ENCODE measurements around the gene MTIF3. TPM values are rescaled to one million over a fixed set of nuclear protein-coding genes. Genes with fewer than 3 reads are reported as not detected.

Gene MTIF3
- polyA plus RNA-seq, 2 donors, result 54.9 to 62.1 TPM

- Histone ChIP-seq H3K27me3 (ENCODE audit: control insufficient read depth in 1 of 2, insufficient read depth in 2 of 2, low read length in 2 of 2) (peaks cover 0 to 3% of the 10 kb centered on the region in 2 donors), H3K4me1 (ENCODE audit: control insufficient read depth in 2 of 2, insufficient read depth in 2 of 2, low read length in 1 of 2) (peaks cover 0 to 17% of the 10 kb centered on the region in 2 donors), H3K9me3 (ENCODE audit: control insufficient read depth in 2 of 2, insufficient read depth in 1 of 2, low read depth in 1 of 2, low read length in 1 of 2) (no peaks in the 10 kb centered on the region), H3K27ac (ENCODE audit: low read depth in 2 of 2, low read length in 1 of 2) (no peak overlapping the region), H3K36me3 (ENCODE audit: control insufficient read depth in 2 of 2, insufficient read depth in 2 of 2, low read length in 1 of 2) (peaks cover 0 to 2% of the 10 kb centered on the region in 2 donors), H3K4me3 (ENCODE audit: low read depth in 1 of 2, low read length in 2 of 2) (no peak overlapping the region)
- 79 to 83% methylated on average over 7 of the region's 7 CpGs for whole genome bisulfite sequencing, 2 donors
Observed at GRCh38 chr13:27423333-27423732, 27.0 kb downstream of the MTIF3 start.

- peaks cover 0 to 3% of the 10 kb centered on the region in 2 donors for H3K27me3 ChIP-seq (ENCODE audit: control insufficient read depth in 1 of 2, insufficient read depth in 2 of 2, low read length in 2 of 2)
- H3K4me3 ChIP-seq (ENCODE audit: low read depth in 1 of 2, low read length in 2 of 2), result no peak overlapping the region
- WGBS, 2 donors, result 92% methylated on average over 8 of the region's 8 CpGs
- H3K9me3 ChIP-seq (ENCODE audit: control insufficient read depth in 2 of 2, insufficient read depth in 1 of 2, low read depth in 1 of 2, low read length in 1 of 2), result no peaks in the 10 kb centered on the region
- no peak overlapping the region for H3K27ac ChIP-seq (ENCODE audit: low read depth in 2 of 2, low read length in 1 of 2)
- H3K4me1 ChIP-seq (ENCODE audit: control insufficient read depth in 2 of 2, insufficient read depth in 2 of 2, low read length in 1 of 2), result peaks cover 0 to 7% of the 10 kb centered on the region in 2 donors
- H3K36me3 ChIP-seq (ENCODE audit: control insufficient read depth in 2 of 2, insufficient read depth in 2 of 2, low read length in 1 of 2), result no peaks in the 10 kb centered on the region
Observed at GRCh38 chr13:27421101-27421871, 29.1 kb downstream of the MTIF3 start.

- no peaks in the 10 kb centered on the region for H3K36me3 ChIP-seq (ENCODE audit: control insufficient read depth in 2 of 2, insufficient read depth in 2 of 2, low read length in 1 of 2)
- H3K4me3 ChIP-seq (ENCODE audit: low read depth in 1 of 2, low read length in 2 of 2), result no peak overlapping the region
- 69 to 90% methylated on average over 1 of the region's 1 CpG for WGBS, 2 donors
- no peaks in the 10 kb centered on the region for H3K9me3 ChIP-seq (ENCODE audit: control insufficient read depth in 2 of 2, insufficient read depth in 1 of 2, low read depth in 1 of 2, low read length in 1 of 2)
- no peak overlapping the region for H3K27ac ChIP-seq (ENCODE audit: low read depth in 2 of 2, low read length in 1 of 2)
- H3K4me1 ChIP-seq (ENCODE audit: control insufficient read depth in 2 of 2, insufficient read depth in 2 of 2, low read length in 1 of 2), result no peaks in the 10 kb centered on the region
- peaks cover 0 to 3% of the 10 kb centered on the region in 2 donors for H3K27me3 ChIP-seq (ENCODE audit: control insufficient read depth in 1 of 2, insufficient read depth in 2 of 2, low read length in 2 of 2)
Observed at GRCh38 chr13:27419328-27419727, 31.0 kb downstream of the MTIF3 start.

- Histone ChIP-seq H3K4me1 (ENCODE audit: control insufficient read depth in 2 of 2, insufficient read depth in 2 of 2, low read length in 1 of 2) (no peaks in the 10 kb centered on the region), H3K27ac (ENCODE audit: low read depth in 2 of 2, low read length in 1 of 2) (no peak overlapping the region), H3K4me3 (ENCODE audit: low read depth in 1 of 2, low read length in 2 of 2) (no peak overlapping the region), H3K36me3 (ENCODE audit: control insufficient read depth in 2 of 2, insufficient read depth in 2 of 2, low read length in 1 of 2) (no peaks in the 10 kb centered on the region), H3K9me3 (ENCODE audit: control insufficient read depth in 2 of 2, insufficient read depth in 1 of 2, low read depth in 1 of 2, low read length in 1 of 2) (no peaks in the 10 kb centered on the region), H3K27me3 (ENCODE audit: control insufficient read depth in 1 of 2, insufficient read depth in 2 of 2, low read length in 2 of 2) (peaks cover 0 to 3% of the 10 kb centered on the region in 2 donors)
- WGBS, 2 donors, result 76 to 78% methylated on average over 1 of the region's 1 CpG
Observed at GRCh38 chr13:27415116-27415515, 35.2 kb downstream of the MTIF3 start.

- Histone ChIP-seq H3K9me3 (ENCODE audit: control insufficient read depth in 2 of 2, insufficient read depth in 1 of 2, low read depth in 1 of 2, low read length in 1 of 2) (no peaks in the 10 kb centered on the region), H3K4me3 (ENCODE audit: low read depth in 1 of 2, low read length in 2 of 2) (no peak overlapping the region), H3K27ac (ENCODE audit: low read depth in 2 of 2, low read length in 1 of 2) (no peak overlapping the region), H3K27me3 (ENCODE audit: control insufficient read depth in 1 of 2, insufficient read depth in 2 of 2, low read length in 2 of 2) (no peaks in the 10 kb centered on the region), H3K4me1 (ENCODE audit: control insufficient read depth in 2 of 2, insufficient read depth in 2 of 2, low read length in 1 of 2) (no peaks in the 10 kb centered on the region), H3K36me3 (ENCODE audit: control insufficient read depth in 2 of 2, insufficient read depth in 2 of 2, low read length in 1 of 2) (no peaks in the 10 kb centered on the region)
- 69 to 71% methylated on average over 3 of the region's 3 CpGs for WGBS, 2 donors
Observed at GRCh38 chr13:27411341-27411740, 39.0 kb downstream of the MTIF3 start.

GRCh38 chr13:27409013-27409412 lies 41.4 kb downstream of the MTIF3 start:
- WGBS, 2 donors, result 81 to 84% methylated on average over 2 of the region's 2 CpGs
- Histone ChIP-seq H3K27me3 (ENCODE audit: control insufficient read depth in 1 of 2, insufficient read depth in 2 of 2, low read length in 2 of 2) (no peaks in the 10 kb centered on the region), H3K27ac (ENCODE audit: low read depth in 2 of 2, low read length in 1 of 2) (no peak overlapping the region)

GRCh38 chr13:27408074-27408473 lies 42.3 kb downstream of the MTIF3 start:
- WGBS, 2 donors, result 65 to 79% methylated on average over 4 of the region's 4 CpGs
- Histone ChIP-seq H3K36me3 (ENCODE audit: control insufficient read depth in 2 of 2, insufficient read depth in 2 of 2, low read length in 1 of 2) (no peaks in the 10 kb centered on the region), H3K4me3 (ENCODE audit: low read depth in 1 of 2, low read length in 2 of 2) (no peak overlapping the region), H3K9me3 (ENCODE audit: control insufficient read depth in 2 of 2, insufficient read depth in 1 of 2, low read depth in 1 of 2, low read length in 1 of 2) (no peaks in the 10 kb centered on the region), H3K27ac (ENCODE audit: low read depth in 2 of 2, low read length in 1 of 2) (no peak overlapping the region), H3K4me1 (ENCODE audit: control insufficient read depth in 2 of 2, insufficient read depth in 2 of 2, low read length in 1 of 2) (peaks cover 0 to 4% of the 10 kb centered on the region in 2 donors), H3K27me3 (ENCODE audit: control insufficient read depth in 1 of 2, insufficient read depth in 2 of 2, low read length in 2 of 2) (no peaks in the 10 kb centered on the region)

More at GRCh38 chr13:27409013-27409412, 41.4 kb downstream of the MTIF3 start:
- Histone ChIP-seq H3K36me3 (ENCODE audit: control insufficient read depth in 2 of 2, insufficient read depth in 2 of 2, low read length in 1 of 2) (no peaks in the 10 kb centered on the region), H3K4me1 (ENCODE audit: control insufficient read depth in 2 of 2, insufficient read depth in 2 of 2, low read length in 1 of 2) (no peaks in the 10 kb centered on the region), H3K9me3 (ENCODE audit: control insufficient read depth in 2 of 2, insufficient read depth in 1 of 2, low read depth in 1 of 2, low read length in 1 of 2) (no peaks in the 10 kb centered on the region), H3K4me3 (ENCODE audit: low read depth in 1 of 2, low read length in 2 of 2) (no peak overlapping the region)

GRCh38 chr13:27406178-27406939 lies 44.0 kb downstream of the MTIF3 start:
- H3K9me3 ChIP-seq (ENCODE audit: control insufficient read depth in 2 of 2, insufficient read depth in 1 of 2, low read depth in 1 of 2, low read length in 1 of 2), result no peaks in the 10 kb centered on the region
- no peaks in the 10 kb centered on the region for H3K36me3 ChIP-seq (ENCODE audit: control insufficient read depth in 2 of 2, insufficient read depth in 2 of 2, low read length in 1 of 2)
- no peaks in the 10 kb centered on the region for H3K27me3 ChIP-seq (ENCODE audit: control insufficient read depth in 1 of 2, insufficient read depth in 2 of 2, low read length in 2 of 2)
- no peak overlapping the region for H3K4me3 ChIP-seq (ENCODE audit: low read depth in 1 of 2, low read length in 2 of 2)
- H3K27ac ChIP-seq (ENCODE audit: low read depth in 2 of 2, low read length in 1 of 2), result no peak overlapping the region
- 83% methylated on average over 12 of the region's 12 CpGs for WGBS, 2 donors
- peaks cover 0 to 5% of the 10 kb centered on the region in 2 donors for H3K4me1 ChIP-seq (ENCODE audit: control insufficient read depth in 2 of 2, insufficient read depth in 2 of 2, low read length in 1 of 2)

- Histone ChIP-seq H3K4me3 (ENCODE audit: low read depth in 1 of 2, low read length in 2 of 2) (no peak overlapping the region), H3K27ac (ENCODE audit: low read depth in 2 of 2, low read length in 1 of 2) (no peak overlapping the region), H3K9me3 (ENCODE audit: control insufficient read depth in 2 of 2, insufficient read depth in 1 of 2, low read depth in 1 of 2, low read length in 1 of 2) (no peaks in the 10 kb centered on the region), H3K27me3 (ENCODE audit: control insufficient read depth in 1 of 2, insufficient read depth in 2 of 2, low read length in 2 of 2) (no peaks in the 10 kb centered on the region), H3K4me1 (ENCODE audit: control insufficient read depth in 2 of 2, insufficient read depth in 2 of 2, low read length in 1 of 2) (peaks cover 0 to 6% of the 10 kb centered on the region in 2 donors), H3K36me3 (ENCODE audit: control insufficient read depth in 2 of 2, insufficient read depth in 2 of 2, low read length in 1 of 2) (no peaks in the 10 kb centered on the region)
- WGBS, 2 donors, result 86 to 87% methylated on average over 5 of the region's 5 CpGs
Observed at GRCh38 chr13:27405546-27406134, 44.7 kb downstream of the MTIF3 start.
